ENCODE results near the gene RNF11.

Gene RNF11

GRCh38 chr1:51203121-51203873, 32.8 kb upstream of the RNF11 start:
- Histone ChIP-seq H4K20me1 (ENCODE audit: insufficient read depth, low read length) (no peaks in the 10 kb centered on the region), H3K4me2 (ENCODE audit: insufficient read depth, low read length) (no peak overlapping the region), H3K4me3 (ENCODE audit: low read depth in 1 of 2, low read length in 2 of 2) (no peak overlapping the region), H3K9ac (ENCODE audit: low read depth, low read length) (no peak overlapping the region), H2AFZ (ENCODE audit: low read depth, low read length) (no peak overlapping the region), H3K79me2 (ENCODE audit: insufficient read depth, low read length) (no peaks in the 10 kb centered on the region), H3K9me3 (ENCODE audit: insufficient read depth, low read length, severe bottlenecking) (no peaks in the 10 kb centered on the region), H3K27me3 (ENCODE audit: insufficient read depth, low read length, poor library complexity) (no peaks in the 10 kb centered on the region), H3K27ac (ENCODE audit: low read length) (no peak overlapping the region), H3K36me3 (ENCODE audit: insufficient read depth, low read length) (no peaks in the 10 kb centered on the region), H3K4me1 (ENCODE audit: insufficient read depth, low read length) (no peaks in the 10 kb centered on the region)
- TF ChIP-seq EZH2 (IDR thresholded peaks at IDR 0.05; ENCODE audit: borderline replicate concordance, low read depth, low read length, severe bottlenecking), result no peak
- TF ChIP-seq, protein P1, sequence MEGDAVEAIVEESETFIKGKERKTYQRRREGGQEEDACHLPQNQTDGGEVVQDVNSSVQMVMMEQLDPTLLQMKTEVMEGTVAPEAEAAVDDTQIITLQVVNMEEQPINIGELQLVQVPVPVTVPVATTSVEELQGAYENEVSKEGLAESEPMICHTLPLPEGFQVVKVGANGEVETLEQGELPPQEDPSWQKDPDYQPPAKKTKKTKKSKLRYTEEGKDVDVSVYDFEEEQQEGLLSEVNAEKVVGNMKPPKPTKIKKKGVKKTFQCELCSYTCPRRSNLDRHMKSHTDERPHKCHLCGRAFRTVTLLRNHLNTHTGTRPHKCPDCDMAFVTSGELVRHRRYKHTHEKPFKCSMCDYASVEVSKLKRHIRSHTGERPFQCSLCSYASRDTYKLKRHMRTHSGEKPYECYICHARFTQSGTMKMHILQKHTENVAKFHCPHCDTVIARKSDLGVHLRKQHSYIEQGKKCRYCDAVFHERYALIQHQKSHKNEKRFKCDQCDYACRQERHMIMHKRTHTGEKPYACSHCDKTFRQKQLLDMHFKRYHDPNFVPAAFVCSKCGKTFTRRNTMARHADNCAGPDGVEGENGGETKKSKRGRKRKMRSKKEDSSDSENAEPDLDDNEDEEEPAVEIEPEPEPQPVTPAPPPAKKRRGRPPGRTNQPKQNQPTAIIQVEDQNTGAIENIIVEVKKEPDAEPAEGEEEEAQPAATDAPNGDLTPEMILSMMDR (IDR thresholded peaks at IDR 0.05; ENCODE audit: borderline replicate concordance, extremely low read depth, low read length, poor library complexity, severe bottlenecking), result no peak
- ATAC-seq (ENCODE audit: insufficient read depth, low read depth) (peak; percentile 55; the same call in 1 of the 3 replicates), DNase-seq (no peak)

DNA sequence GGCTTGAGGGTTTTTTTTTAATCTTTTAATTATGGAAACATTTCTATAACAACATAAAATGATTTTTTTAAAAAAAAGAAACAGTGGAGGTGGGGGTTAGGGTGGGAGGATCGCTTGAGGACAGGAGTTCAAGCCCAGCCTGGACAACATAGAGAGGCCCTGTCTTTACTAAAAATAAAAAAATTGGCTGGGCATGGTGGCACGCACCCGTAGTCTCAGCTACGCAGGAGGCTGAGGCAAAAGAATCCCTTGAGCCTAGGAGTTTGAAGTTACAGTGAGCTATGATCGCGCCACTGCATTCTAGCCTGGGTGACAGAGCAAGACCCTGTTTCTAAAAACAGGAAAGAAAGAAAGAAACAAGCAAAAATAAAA, 32.2 kb upstream of the RNF11 start:
- H3K4me3 ChIP-seq (ENCODE audit: low read depth in 1 of 2, low read length in 2 of 2), result no peak overlapping the region
- H3K9ac ChIP-seq (ENCODE audit: low read depth, low read length), result no peak overlapping the region
- H3K4me1 ChIP-seq (ENCODE audit: insufficient read depth, low read length), result no peaks in the 10 kb centered on the region
- TF ChIP-seq, protein P1 (IDR thresholded peaks at IDR 0.05; ENCODE audit: borderline replicate concordance, extremely low read depth, low read length, poor library complexity, severe bottlenecking), result no peak
- TF ChIP-seq EZH2 (IDR thresholded peaks at IDR 0.05; ENCODE audit: borderline replicate concordance, low read depth, low read length, severe bottlenecking), result no peak
- ATAC-seq (ENCODE audit: insufficient read depth, low read depth), result no peak
- H3K9me3 ChIP-seq (ENCODE audit: insufficient read depth, low read length, severe bottlenecking), result no peaks in the 10 kb centered on the region
- H3K4me2 ChIP-seq (ENCODE audit: insufficient read depth, low read length), result no peak overlapping the region
- H4K20me1 ChIP-seq (ENCODE audit: insufficient read depth, low read length), result no peaks in the 10 kb centered on the region
- H3K27me3 ChIP-seq (ENCODE audit: insufficient read depth, low read length, poor library complexity), result no peaks in the 10 kb centered on the region
- no peaks in the 10 kb centered on the region for H3K36me3 ChIP-seq (ENCODE audit: insufficient read depth, low read length)
- DNase-seq, result no peak
- no peak overlapping the region for H3K27ac ChIP-seq (ENCODE audit: low read length)
- H2AFZ ChIP-seq (ENCODE audit: low read depth, low read length), result no peak overlapping the region
- no peaks in the 10 kb centered on the region for H3K79me2 ChIP-seq (ENCODE audit: insufficient read depth, low read length)

- Histone ChIP-seq H3K79me2 (ENCODE audit: insufficient read depth, low read length) (no peaks in the 10 kb centered on the region), H3K27ac (ENCODE audit: low read length) (no peak overlapping the region), H3K4me2 (ENCODE audit: insufficient read depth, low read length) (no peak overlapping the region), H3K4me1 (ENCODE audit: insufficient read depth, low read length) (peaks cover 23% of the 10 kb centered on the region), H3K9me3 (ENCODE audit: insufficient read depth, low read length, severe bottlenecking) (no peaks in the 10 kb centered on the region), H2AFZ (ENCODE audit: low read depth, low read length) (no peak overlapping the region), H3K27me3 (ENCODE audit: insufficient read depth, low read length, poor library complexity) (no peaks in the 10 kb centered on the region), H3K9ac (ENCODE audit: low read depth, low read length) (no peak overlapping the region), H3K4me3 (ENCODE audit: low read depth in 1 of 2, low read length in 2 of 2) (no peak overlapping the region), H4K20me1 (ENCODE audit: insufficient read depth, low read length) (no peaks in the 10 kb centered on the region), H3K36me3 (ENCODE audit: insufficient read depth, low read length) (no peaks in the 10 kb centered on the region)
- DNase-seq (no peak), ATAC-seq (ENCODE audit: insufficient read depth, low read depth) (no peak)
- TF ChIP-seq, protein P1 (IDR thresholded peaks at IDR 0.05; ENCODE audit: borderline replicate concordance, extremely low read depth, low read length, poor library complexity, severe bottlenecking), result no peak
- no peak for TF ChIP-seq EZH2 (IDR thresholded peaks at IDR 0.05; ENCODE audit: borderline replicate concordance, low read depth, low read length, severe bottlenecking)
Measured at GRCh38 chr1:51210055-51210454, 26.0 kb upstream of the RNF11 start.

Data from DND-41 (cell line).